Measurements from ENCODE around the gene ZNF324B. TPM values are rescaled to one million over a fixed set of nuclear protein-coding genes. Genes with fewer than 3 reads are reported as not detected.
"Not testable (repeated sequence)": the region's sequence is repeated elsewhere in the genome, so short reads cannot be mapped to it uniquely, and the experiment has no call there.

Gene ZNF324B
- total RNA-seq, result 1 to 10 TPM; 3.8 to 7.6 (median 7.0) TPM

DNA sequence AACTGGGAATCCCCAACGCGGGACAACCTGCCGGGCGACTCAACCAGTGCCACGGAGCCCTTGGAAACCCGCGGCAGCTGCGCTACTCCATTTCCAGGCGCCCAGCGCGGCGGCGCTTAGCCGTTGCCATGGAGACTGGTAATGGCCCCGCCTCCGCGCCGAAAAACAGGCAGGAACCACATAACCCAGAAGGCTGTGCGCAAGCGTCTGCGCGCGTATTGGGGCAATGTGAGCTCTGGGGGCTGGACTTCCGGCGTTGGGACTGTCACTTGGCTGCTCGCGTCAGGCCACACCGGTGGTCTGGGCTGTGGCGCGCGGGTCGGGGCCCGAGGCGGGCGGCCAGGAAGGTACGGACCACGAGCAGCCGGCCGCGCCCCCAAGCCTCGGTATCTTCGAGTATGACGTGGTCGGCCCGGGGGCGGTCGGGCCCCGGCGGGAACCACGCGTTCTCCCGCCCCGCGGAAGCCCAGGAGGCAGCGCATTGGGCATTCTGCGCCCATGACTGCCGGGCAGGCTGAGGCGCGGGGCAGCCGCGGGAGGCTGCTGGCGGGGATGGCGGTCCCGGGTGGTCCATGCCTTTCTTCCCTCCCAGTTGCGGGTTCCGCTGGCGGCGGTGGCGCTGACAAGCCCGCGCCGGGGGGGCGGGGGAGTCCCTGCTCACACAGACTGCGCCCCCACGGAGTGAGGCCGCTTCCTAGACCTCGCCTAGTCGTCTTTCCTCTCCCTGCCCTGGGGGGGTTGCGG lies at the start of gene ZNF324B:
TSS of gene ZNF324B (plus strand) at position 265 of the 744 bp plus-strand sequence. CDS start 2,080 bp downstream, outside the sequence.
- Histone ChIP-seq H3K9me3 (no peaks in the 10 kb centered on the region), H3K4me3 (peak within 1 kb of the TSS; percentile 83 to 96 (median 88)), H3K27me3 (peaks cover 0 to 11% (median 3%) of the 10 kb centered on the region in 3 donors), H3K36me3 (peaks cover 0 to 16% of the 10 kb centered on the region in 2 donors), H3K27ac (peak within 1 kb of the TSS; percentile 73 to 81 (median 78)), H3K4me1 (peaks cover 7 to 10% of the 10 kb centered on the region in 2 donors)
- TF ChIP-seq, protein P1, sequence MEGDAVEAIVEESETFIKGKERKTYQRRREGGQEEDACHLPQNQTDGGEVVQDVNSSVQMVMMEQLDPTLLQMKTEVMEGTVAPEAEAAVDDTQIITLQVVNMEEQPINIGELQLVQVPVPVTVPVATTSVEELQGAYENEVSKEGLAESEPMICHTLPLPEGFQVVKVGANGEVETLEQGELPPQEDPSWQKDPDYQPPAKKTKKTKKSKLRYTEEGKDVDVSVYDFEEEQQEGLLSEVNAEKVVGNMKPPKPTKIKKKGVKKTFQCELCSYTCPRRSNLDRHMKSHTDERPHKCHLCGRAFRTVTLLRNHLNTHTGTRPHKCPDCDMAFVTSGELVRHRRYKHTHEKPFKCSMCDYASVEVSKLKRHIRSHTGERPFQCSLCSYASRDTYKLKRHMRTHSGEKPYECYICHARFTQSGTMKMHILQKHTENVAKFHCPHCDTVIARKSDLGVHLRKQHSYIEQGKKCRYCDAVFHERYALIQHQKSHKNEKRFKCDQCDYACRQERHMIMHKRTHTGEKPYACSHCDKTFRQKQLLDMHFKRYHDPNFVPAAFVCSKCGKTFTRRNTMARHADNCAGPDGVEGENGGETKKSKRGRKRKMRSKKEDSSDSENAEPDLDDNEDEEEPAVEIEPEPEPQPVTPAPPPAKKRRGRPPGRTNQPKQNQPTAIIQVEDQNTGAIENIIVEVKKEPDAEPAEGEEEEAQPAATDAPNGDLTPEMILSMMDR (IDR thresholded peaks at IDR 0.05 in 4 of 5, conservative IDR thresholded peaks at IDR 0.05 in 1 of 5), result no peak
- peak; percentile 72 to 85 for TF ChIP-seq POLR2A (IDR thresholded peaks at IDR 0.05)
- in situ Hi-C loops (cut with MboI; ENCODE audit: low sequenced_read_pairs in 4 of 4) (no loop called here), intact Hi-C loops (cut with DNase I; ENCODE audit: low total_unique reads) (loop anchor here (1.0 kb wide), 3 partner anchors 11 to 125 kb away; partner anchors contain the start of genes ZNF132 and ZSCAN22)
- peak; percentile 99 to 100 for ATAC-seq
- peak; percentile 91 to 95 for DNase-seq

DNA sequence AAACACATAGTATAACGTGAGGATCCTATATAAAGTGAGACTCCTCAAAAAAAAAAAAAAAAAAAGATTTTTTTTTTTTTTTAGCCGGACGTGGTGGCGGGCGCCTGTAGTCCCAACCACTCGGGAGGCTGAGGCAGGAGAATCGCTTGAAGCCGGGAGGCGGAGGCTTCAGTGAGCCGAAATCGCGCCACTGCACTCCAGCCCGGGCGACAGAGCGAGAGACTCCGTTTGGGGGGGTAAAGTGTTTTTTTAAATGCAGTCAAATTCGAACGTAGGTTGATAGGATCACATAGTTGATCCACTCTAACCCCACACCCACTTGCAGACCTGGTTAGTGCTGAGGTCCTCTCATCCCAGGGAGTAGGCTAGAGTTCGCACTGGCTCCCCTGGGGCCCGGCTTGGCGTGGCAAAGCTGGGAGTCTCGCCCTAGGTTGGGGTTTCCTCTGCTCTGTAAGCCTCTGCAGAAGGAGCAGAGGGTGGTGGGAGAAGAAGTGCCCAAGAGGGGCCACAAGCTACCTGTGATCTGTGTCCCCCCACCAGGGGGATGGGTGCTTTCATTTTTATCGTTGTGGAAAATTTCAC lies 49.5 kb upstream of the ZNF324B start:
- DNase-seq (no peak), ATAC-seq (no peak)
- peak overlapping the region; percentile 38 to 68 (median 54) for H3K27ac ChIP-seq
- in situ Hi-C loops (cut with MboI; ENCODE audit: low sequenced_read_pairs in 4 of 4), result no loop called here
- peak overlapping the region; percentile 58 to 61 (median 60) for H3K4me3 ChIP-seq
- H3K36me3 ChIP-seq, result no peaks in the 10 kb centered on the region
- intact Hi-C loops (cut with DNase I; ENCODE audit: low total_unique reads), result loop anchor here (1.0 kb wide), 2 partner anchors 15 to 21 kb away; partner anchors contain the start of genes RPS5 and ZNF837
- TF ChIP-seq POLR2A (IDR thresholded peaks at IDR 0.05), result no peak
- TF ChIP-seq, protein P1 (IDR thresholded peaks at IDR 0.05 in 4 of 5, conservative IDR thresholded peaks at IDR 0.05 in 1 of 5), result no peak
- H3K27me3 ChIP-seq, result peaks cover 9 to 13% (median 12%) of the 10 kb centered on the region in 3 donors
- no peaks in the 10 kb centered on the region for H3K9me3 ChIP-seq
- peaks cover 9 to 17% of the 10 kb centered on the region in 2 donors for H3K4me1 ChIP-seq

DNA sequence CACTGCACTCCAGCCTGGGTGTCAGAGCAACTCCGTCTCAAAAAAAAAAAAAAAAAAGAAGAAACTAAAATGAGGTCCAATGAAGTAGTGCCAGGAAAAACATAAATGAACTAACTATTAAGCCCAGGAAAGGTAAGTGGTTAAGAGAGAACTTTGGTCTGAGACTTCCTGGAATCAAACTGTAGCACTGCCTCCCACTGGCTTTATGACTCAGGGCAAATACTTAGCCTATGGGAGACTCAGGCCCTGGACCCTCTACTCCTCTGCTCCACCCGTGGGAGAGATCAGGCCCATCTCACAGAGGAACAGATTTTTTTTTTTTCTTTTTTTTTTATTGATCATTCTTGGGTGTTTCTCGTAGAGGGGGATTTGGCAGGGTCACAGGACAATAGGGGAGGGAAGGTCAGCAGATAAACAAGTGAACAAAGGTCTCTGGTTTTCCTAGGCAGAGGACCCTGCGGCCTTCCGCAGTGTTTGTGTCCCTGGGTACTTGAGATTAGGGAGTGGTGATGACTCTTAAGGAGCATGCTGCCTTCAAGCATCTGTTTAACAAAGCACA lies 47.4 kb upstream of the ZNF324B start:
- in situ Hi-C loops (cut with MboI; ENCODE audit: low sequenced_read_pairs in 4 of 4); intact Hi-C loops (cut with DNase I; ENCODE audit: low total_unique reads); ATAC-seq; H3K4me3 ChIP-seq; H3K9me3 ChIP-seq; H3K27me3 ChIP-seq; DNase-seq; H3K27ac ChIP-seq; H3K36me3 ChIP-seq: not testable (repeated sequence)
- H3K4me1 ChIP-seq, result peaks cover 19 to 27% of the 10 kb centered on the region in 2 donors

DNA sequence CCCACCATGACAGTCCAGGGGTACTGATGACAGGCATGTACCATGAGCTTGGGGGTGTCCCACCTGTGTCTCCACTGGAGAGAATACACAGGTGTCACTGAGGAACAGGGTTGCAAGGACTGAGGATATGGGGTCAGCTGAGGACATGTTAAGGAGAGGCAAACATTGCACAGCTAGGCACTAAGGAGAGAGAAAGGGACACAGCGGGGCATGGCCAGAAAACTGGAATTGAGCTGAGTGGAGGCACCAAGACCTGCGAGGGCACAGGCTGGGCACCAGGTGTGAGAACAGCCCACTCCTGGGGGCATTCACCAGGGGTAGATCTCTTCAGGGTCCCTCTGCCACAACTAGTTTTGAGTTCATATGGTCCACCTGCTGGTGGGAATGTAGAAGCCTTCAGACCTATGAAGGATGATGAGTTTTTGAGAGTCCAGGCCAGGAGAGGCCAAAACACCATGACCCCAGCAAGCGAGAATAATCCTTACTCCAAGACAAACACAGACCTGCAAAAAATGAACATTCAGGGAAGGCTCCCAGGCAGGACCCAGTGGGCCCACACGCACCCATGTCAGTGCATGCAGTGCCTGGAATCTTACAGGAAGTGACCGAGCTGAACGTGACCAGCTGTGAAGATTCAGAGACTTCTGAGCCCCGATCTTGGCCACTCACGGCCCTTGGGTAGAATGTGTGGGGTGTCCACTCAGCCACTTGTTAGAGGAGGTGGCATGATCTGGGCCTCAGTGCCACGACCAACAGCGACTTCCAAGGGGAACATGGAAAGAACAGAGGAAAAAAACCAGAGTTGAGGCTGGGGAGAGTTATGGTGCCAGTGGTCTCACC lies 44.4 kb upstream of the ZNF324B start:
- no peak for TF ChIP-seq POLR2A (IDR thresholded peaks at IDR 0.05)
- TF ChIP-seq, protein P1 (IDR thresholded peaks at IDR 0.05 in 4 of 5, conservative IDR thresholded peaks at IDR 0.05 in 1 of 5), result peak in 1 of 5 experiments; percentile 26
- Histone ChIP-seq H3K27me3 (no peaks in the 10 kb centered on the region), H3K36me3 (no peaks in the 10 kb centered on the region), H3K9me3 (no peaks in the 10 kb centered on the region), H3K27ac (peak overlapping the region; percentile 86 to 93 (median 88)), H3K4me3 (peak overlapping the region; percentile 58 to 91 (median 84)), H3K4me1 (peaks cover 21 to 24% of the 10 kb centered on the region in 2 donors)
- DNase-seq (no peak), ATAC-seq (no peak)
- in situ Hi-C loops (cut with MboI; ENCODE audit: low sequenced_read_pairs in 4 of 4) (no loop called here), intact Hi-C loops (cut with DNase I; ENCODE audit: low total_unique reads) (no loop called here)

Data from gastrocnemius medialis (tissue), 4 donors.